Suprapubic skin (tissue), 4 donors: ENCODE data around the gene NODAL.

Experiments used
- POLR2A ChIP-seq, 2 donors: fragments of 450-650 bp; IDR thresholded peaks; one replicate each; pipeline ENCODE4 v1.6.1; 2017; ENCODE audit warnings: antibody characterized with exemption in 2 of 2, mild to moderate bottlenecking in 2 of 2, moderate library complexity in 2 of 2
- POLR2AphosphoS5 ChIP-seq, 3 donors: sonication (generic); formaldehyde crosslinking; IDR thresholded peaks; one replicate each; pipeline ENCODE4 v1.6.1; 2017; ENCODE audit warnings: antibody characterized with exemption in 3 of 3
- TF ChIP-seq, protein P1 (sequence below), 2 donors: fragments of 200-600 bp in 1 of 2; fragments of 450-650 bp in 1 of 2; sonication (generic) in 1 of 2; IDR thresholded peaks; one replicate each; pipeline ENCODE4 v1.5.1; 2016 to 2019; ENCODE audit warnings: antibody characterized with exemption in 2 of 2, mild to moderate bottlenecking in 1 of 2, moderate library complexity in 1 of 2

DNA sequence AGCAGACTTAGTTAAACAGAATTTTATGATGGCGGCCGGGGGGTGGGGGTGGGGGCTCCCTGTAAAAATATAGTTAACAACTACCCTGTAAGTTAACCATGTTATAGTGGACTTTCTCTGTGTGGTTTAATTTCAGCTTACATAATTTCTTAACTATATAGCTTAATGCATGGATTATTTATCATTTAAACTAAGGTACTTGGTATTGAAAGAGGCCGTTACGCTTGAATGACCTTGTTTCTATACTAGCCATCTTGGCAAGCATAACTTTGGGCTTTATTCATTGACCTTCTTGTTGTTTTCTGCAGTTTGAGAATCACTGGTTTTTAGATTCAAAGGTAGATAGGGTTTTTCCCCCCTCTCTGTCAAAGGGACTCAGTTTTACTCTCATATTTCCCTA is 29.1 kb downstream of the NODAL start:
- TF ChIP-seq POLR2AphosphoS5 (IDR thresholded peaks at IDR 0.05) (no peak), POLR2A (IDR thresholded peaks at IDR 0.05) (no peak)
- TF ChIP-seq, protein P1, sequence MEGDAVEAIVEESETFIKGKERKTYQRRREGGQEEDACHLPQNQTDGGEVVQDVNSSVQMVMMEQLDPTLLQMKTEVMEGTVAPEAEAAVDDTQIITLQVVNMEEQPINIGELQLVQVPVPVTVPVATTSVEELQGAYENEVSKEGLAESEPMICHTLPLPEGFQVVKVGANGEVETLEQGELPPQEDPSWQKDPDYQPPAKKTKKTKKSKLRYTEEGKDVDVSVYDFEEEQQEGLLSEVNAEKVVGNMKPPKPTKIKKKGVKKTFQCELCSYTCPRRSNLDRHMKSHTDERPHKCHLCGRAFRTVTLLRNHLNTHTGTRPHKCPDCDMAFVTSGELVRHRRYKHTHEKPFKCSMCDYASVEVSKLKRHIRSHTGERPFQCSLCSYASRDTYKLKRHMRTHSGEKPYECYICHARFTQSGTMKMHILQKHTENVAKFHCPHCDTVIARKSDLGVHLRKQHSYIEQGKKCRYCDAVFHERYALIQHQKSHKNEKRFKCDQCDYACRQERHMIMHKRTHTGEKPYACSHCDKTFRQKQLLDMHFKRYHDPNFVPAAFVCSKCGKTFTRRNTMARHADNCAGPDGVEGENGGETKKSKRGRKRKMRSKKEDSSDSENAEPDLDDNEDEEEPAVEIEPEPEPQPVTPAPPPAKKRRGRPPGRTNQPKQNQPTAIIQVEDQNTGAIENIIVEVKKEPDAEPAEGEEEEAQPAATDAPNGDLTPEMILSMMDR (IDR thresholded peaks at IDR 0.05), result no peak
